ENCODE results near the gene TRNT1.

Gene TRNT1

GRCh38 chr3:3126477-3127431, at the start of gene TRNT1:
Gene TRNT1, plus strand, starts transcription at chr3:3126940. Its CDS starts 2,101 bp downstream, at chr3:3129041.
- DNase-seq: peak; percentile 75

GRCh38 chr3:3080309-3080708, 46.4 kb upstream of the TRNT1 start:
- no peak for DNase-seq

GRCh38 chr3:3081381-3082233, 45.1 kb upstream of the TRNT1 start:
- no peak for DNase-seq

- DNase-seq: no peak
Measured at GRCh38 chr3:3082234-3082924, 44.4 kb upstream of the TRNT1 start.

- no peak for DNase-seq
Measured at GRCh38 chr3:3084890-3085289, 41.9 kb upstream of the TRNT1 start.

GRCh38 chr3:3085782-3086181, 41.0 kb upstream of the TRNT1 start:
- no peak for DNase-seq

GRCh38 chr3:3086239-3086638, 40.5 kb upstream of the TRNT1 start:
- no peak for DNase-seq

- no peak for DNase-seq
Measured at GRCh38 chr3:3087279-3087678, 39.5 kb upstream of the TRNT1 start.

GRCh38 chr3:3087716-3088465, 38.8 kb upstream of the TRNT1 start:
- DNase-seq: no peak

GRCh38 chr3:3089017-3089416, 37.7 kb upstream of the TRNT1 start:
- DNase-seq: no peak

GRCh38 chr3:3097958-3098357, 28.8 kb upstream of the TRNT1 start:
- no peak for DNase-seq

GRCh38 chr3:3101660-3102458, 24.9 kb upstream of the TRNT1 start:
- no peak for DNase-seq

- DNase-seq: no peak
Measured at GRCh38 chr3:3102751-3103150, 24.0 kb upstream of the TRNT1 start.

GRCh38 chr3:3105246-3105645, 21.5 kb upstream of the TRNT1 start:
- DNase-seq: no peak

- DNase-seq: no peak
Measured at GRCh38 chr3:3105815-3106214, 20.9 kb upstream of the TRNT1 start.

GRCh38 chr3:3107181-3107580, 19.6 kb upstream of the TRNT1 start:
- DNase-seq: no peak

GRCh38 chr3:3107858-3108257, 18.9 kb upstream of the TRNT1 start:
- DNase-seq: no peak

GRCh38 chr3:3109407-3110298, 17.1 kb upstream of the TRNT1 start:
- DNase-seq: no peak

GRCh38 chr3:3110299-3110630, 16.5 kb upstream of the TRNT1 start, which contains the start of gene IL5RA:
Gene IL5RA, minus strand, starts transcription at chr3:3110374. Its CDS starts 5,390 bp downstream, at chr3:3104984.
- no peak for DNase-seq

GRCh38 chr3:3110749-3111361, 15.9 kb upstream of the TRNT1 start:
- DNase-seq: no peak

Measured in NCI-H2171 treated with DMSO at 0.1 percent for 48 hours (cell line).